Endometrial microvascular endothelial cells (primary cell): Measurements from ENCODE around the gene RFFL. TPM values are rescaled to one million over a fixed set of nuclear protein-coding genes. Genes with fewer than 3 reads are reported as not detected.

Experiments used
- in situ Hi-C: cut with HindIII; loops from 2 replicates; pipeline ENCODE4 v1.10.0; 2017; ENCODE audit warnings: low sequenced_read_pairs, low pct_unique_long_range_greater_than_20kb; ENCODE audit errors: inconsistent ontology term
- total RNA-seq: library from RNA; depleted of rRNA; stranded (reverse); fragments of >200 nt; gene quantifications from one replicate; pipeline ENCODE4 v1.2.3, GENCODE V29; 2015; ENCODE audit errors: inconsistent ontology term

RFFL gene
- total RNA-seq, 1 donor from 2014 or later: 24.3 TPM

GRCh38 chr17:35083071-35083470, 19.6 kb upstream of the RFFL start:
- in situ Hi-C loops: no loop called here

DNA sequence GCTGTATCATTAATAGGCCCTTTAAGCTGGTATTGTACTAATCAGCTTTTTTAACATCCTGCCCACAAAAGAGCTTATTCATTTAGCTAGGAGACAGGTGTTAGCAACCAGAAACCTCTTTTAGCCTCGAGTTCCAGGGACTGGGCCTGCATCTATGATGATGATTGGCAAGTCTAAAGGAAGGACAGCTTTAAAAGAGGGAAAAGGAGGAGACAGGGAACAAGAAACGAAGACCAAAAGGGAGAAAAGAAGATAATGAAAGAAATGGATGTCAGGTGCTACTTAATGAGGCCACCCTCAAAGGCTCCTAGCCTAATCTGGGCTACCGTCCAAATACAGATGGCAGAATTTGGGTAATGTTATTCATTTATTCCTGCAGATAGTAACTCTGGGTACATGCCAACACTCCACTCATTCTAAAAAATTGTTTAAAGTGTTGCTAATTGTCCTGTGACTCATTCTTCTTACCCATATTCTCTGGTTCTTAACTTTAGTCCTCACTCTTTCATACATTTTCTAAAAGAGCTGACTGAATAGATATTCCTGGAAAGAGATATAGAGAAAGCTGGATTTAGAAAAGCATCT, 18.7 kb upstream of the RFFL start:
- in situ Hi-C loops: no loop called here

DNA sequence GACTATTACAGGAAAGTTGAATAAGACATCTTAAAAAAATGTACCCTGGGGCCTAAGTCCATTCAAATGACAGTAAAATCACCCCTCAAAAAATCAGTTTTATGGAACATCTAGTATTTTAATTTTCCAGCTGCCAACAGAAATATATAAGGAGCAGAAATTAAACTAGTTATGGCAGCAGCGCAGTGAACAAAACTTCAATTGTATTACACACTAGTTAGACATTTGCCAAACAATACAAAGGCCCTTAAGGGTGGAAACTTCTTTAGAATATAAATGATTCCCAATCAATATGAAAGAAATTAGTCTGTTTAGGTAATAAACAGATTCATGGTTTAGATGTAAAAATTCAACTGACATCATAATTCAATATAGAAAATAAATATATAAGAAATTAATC, 18.1 kb upstream of the RFFL start:
- in situ Hi-C loops: no loop called here

- in situ Hi-C loops: no loop called here
Measured at GRCh38 chr17:35080536-35080935, 17.0 kb upstream of the RFFL start.

GRCh38 chr17:35079547-35080423, 16.3 kb upstream of the RFFL start:
- in situ Hi-C loops: no loop called here

- in situ Hi-C loops: no loop called here
Measured at GRCh38 chr17:35076874-35077273, 13.4 kb upstream of the RFFL start.

DNA sequence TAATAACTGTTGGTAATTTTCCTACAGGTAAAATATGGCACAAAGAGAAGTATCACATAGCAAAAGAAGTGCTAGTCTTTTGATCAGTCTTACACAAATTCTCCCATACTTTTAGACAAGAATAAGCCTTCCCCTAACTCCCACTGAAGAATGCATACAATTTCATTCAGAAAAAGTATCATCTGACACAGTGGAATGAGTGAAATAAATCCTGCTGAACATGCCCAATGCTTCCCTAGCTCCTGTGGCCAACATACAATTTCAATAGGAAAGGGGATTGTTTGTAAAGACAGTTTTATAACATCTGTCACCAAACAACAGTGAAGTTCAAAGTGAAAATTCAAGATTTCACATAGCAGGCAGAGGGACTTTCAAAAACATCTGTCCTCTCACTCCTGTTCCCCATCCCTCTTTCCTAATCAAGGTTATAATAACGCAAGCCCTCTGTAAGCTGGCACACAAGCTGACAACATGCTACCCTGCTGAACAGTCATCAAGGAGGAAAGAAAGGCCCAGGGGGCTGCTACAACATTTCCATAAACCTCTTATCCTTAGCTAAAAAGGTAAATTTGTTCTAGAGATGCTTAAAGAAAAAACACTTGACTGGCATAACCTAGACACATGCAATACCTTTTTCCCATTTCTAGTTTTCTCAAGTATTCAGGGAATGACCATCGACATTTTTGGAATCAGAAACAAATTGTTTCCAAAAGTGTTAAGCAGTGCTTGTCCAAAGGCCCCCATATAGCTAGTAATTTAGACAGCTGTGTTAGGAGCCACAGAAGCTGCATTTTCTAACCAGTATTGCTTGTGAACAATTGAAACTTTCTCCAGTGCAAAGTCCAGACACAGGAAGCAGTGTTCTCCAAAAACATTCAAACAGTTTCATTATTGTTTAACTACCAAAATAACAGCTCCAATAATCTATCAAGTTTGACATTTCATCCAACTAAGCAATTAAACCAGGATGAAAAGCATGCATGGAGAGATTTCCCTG, 11.5 kb upstream of the RFFL start:
- in situ Hi-C loops: no loop called here

DNA sequence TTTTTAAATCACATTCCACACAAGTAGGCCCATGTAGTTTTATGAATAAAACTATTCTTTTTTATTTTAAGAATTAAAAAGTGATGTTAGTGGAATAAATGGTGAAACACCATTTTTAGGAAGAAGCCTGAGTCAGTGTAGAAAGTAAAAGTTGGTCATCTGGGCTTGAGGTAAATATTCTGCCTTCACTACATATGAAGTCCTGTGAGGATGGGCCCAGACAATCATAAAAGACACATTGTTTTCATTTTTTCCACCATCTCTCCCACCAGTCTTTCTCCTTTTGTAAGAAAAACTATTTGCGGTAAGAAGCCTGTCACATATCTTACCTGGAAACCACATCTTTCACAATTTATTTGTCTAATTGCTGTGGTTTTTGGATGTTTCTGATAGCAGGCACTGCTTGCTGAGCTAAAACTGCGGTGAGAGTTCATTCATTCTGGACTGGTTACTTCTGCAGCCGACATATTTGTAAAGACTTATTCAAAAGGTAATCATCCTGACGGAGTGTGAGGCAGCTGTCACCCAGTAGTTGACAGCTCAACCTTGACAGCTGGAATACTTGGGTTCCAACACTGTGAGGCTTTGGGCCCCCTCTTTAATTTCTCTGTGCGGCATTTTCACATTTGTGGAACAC, 10.6 kb upstream of the RFFL start:
- in situ Hi-C loops: no loop called here

GRCh38 chr17:35073183-35073790, 9.8 kb upstream of the RFFL start:
- in situ Hi-C loops: no loop called here

GRCh38 chr17:35069311-35069710, 5.8 kb upstream of the RFFL start:
- in situ Hi-C loops: no loop called here

- in situ Hi-C loops: no loop called here
Measured at GRCh38 chr17:35068249-35068648, 4.7 kb upstream of the RFFL start.

DNA sequence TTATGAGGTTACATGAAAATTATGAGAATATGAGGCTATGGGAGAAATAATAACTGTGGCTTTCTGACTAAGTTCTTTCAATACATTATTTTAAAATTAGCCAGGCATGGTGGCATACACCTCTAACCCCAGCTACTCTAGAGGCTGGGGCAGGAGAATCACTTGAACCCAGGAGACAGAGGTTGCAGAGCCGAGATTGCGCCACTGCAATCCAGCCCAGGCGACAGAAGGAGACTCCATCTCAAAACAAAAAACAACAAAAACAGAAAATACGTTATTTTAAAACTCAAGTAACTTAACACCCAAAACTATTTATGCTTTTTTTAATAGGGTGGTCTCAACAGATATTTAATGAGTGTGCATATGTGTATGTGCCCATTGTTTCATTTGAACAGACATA, 2.4 kb upstream of the RFFL start:
- in situ Hi-C loops: no loop called here

GRCh38 chr17:35064516-35065215, 1.2 kb upstream of the RFFL start:
- in situ Hi-C loops: no loop called here

DNA sequence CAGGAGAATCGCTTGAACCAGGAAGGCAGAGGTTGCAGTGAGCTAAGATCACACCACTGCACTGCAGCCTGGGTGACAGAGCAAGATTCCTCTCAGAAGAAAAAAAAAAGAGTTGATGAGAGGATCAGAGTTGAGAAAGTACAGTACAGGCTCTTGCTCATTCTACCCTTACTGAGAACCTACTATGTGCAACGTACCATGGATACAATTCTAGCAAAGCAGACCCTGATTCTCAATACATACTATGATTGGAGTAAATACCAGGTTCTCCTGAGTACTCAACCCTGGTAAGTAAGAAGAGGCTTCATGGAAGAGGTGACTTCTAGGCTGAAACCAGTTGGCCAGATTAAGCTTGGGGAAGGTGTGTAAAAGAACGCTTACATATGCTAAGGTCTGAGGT, 1.2 kb downstream of the RFFL start:
- in situ Hi-C loops: no loop called here

- in situ Hi-C loops: no loop called here
Measured at GRCh38 chr17:35057332-35057915, 6.1 kb downstream of the RFFL start.

- in situ Hi-C loops: no loop called here
Measured at GRCh38 chr17:35056013-35056412, 7.5 kb downstream of the RFFL start.

DNA sequence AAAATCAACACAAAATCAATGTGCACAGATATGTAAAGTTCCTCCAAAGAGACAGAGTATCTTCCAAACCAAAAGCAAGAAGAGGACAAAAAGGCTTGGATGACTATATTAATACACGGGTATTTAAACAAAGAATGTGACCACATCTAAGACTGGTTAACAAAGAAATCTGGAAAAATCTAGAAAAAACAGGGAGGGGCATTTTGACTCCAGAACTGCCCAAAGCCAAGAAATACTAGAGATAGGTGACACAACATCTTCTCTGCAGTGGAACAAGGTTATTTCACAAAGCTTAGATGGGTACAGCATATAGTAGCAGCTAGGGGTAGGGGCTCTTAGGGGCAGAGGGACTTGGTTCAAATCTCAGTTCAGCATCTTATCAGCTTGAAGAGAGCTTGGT, 10.3 kb downstream of the RFFL start:
- in situ Hi-C loops: no loop called here

- in situ Hi-C loops: no loop called here
Measured at GRCh38 chr17:35052780-35053179, 10.7 kb downstream of the RFFL start.
